ENCODE measurements around the gene ATP6AP1.

ATP6AP1 gene

DNA sequence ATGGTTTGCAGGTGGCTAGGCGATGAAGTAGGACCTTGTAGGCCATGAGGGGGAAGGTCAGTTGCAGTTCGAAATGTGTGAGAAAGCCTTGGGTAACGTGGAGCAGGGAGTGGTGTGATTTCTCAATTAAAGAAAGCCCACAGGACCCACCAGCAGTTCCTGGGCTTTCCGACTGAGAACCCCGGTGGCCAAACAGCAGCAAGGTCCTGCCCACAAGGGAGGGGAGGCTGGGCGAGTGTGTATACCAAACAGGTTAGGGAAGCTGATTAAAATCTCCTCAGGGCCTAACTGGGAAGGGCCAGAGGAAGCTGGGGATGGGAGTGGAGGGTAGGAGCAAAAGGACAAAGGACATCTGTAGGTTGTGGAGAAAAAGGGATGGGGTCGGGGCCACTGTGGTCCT, 2.4 kb downstream of the ATP6AP1 start:
- no peak for DNase-seq

- no peak for DNase-seq
These were observed 2.9 kb downstream of the ATP6AP1 start for GRCh38 chrX:154431341-154431740.

DNA sequence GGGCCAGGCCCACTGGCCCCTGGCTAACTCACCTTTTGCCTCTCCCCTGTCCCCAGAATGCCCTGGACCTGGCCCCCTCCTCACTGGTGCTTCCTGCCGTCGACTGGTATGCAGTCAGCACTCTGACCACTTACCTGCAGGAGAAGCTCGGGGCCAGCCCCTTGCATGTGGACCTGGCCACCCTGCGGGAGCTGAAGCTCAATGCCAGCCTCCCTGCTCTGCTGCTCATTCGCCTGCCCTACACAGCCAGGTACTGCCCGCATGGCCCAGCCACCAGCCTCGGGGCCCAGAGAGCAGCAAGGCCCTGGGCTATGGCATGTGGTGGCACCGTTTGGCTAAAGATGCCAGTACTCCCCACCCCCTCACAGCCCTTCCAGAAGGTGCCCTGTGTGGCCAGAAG, 3.7 kb downstream of the ATP6AP1 start:
- no peak for DNase-seq

DNA sequence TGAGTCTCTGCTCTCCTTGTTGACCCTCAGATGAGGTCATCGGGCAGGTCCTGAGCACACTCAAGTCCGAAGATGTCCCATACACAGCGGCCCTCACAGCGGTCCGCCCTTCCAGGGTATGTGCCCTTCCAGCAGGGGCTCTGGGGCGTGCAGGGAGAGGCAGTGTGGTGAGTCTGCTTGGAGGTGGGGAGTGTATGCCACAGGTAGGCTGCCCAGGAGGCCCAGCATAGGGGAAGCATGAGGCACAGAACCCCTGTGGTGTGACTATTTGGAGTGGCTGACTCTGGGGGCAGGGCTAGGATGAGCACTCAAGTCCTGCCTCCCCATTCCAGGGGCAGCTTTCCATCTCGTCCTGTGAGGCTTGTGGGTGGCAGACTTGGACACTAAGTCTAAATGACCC, 5.1 kb downstream of the ATP6AP1 start:
- DNase-seq = no peak

DNA sequence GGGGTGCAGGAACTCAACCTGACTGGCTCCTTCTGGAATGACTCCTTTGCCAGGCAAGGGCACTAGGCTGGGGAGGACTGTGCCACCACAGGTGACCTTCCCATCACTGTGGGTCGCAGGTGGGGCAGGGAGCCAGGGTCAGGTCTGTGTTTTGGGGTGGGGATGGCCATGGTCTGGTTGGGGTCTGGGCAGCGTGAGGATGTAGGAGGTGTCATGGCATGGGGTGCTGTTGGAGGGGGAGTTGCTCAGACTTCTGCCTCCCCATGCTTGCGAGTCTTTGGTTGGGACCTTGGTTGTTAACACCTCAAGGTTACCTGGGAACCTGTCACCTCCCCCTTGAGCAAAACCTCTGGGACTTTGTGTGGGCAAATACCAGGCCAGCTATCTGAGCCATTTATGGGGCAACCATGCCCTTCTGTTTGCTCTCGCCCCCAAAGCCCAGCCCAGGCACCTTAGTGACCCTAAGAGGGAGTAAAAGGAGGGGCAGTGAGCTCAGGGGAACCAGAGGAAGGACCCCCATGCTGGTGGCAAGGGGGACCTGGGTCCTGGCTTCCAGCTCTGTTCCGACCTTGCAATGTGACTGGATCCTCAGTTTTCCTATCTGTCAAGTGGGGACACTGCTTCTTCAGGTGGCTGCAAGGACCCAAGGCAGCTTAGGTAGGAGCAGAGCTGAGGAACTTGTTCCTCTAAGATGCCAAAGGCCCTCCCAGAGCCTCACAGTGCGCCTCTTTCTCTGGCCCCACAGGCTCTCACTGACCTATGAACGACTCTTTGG, 6.1 kb downstream of the ATP6AP1 start:
- no peak for DNase-seq

DNA sequence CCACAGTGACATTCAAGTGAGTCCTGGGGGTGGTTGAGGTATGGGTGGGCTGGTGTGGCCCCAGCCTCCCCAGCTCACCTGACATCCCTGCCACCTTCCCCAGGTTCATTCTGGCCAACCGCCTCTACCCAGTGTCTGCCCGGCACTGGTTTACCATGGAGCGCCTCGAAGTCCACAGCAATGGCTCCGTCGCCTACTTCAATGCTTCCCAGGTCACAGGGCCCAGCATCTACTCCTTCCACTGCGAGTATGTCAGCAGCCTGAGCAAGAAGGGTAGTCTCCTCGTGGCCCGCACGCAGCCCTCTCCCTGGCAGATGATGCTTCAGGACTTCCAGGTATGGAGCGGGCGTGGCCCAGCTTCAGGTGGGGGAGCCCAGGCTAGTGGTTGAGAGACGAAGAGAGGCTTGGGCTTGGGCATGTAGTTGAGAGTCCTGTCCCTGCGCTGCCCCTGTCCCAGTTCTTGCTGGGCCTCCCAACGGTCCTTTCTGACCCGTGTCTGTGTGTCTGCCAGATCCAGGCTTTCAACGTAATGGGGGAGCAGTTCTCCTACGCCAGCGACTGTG, 6.8 kb downstream of the ATP6AP1 start:
- no peak for DNase-seq

GRCh38 chrX:154436374-154436982, 8.0 kb downstream of the ATP6AP1 start:
- peak; percentile 60 for DNase-seq

- DNase-seq = peak; percentile 71
These were observed 8.7 kb downstream of the ATP6AP1 start, which contains the start of gene GDI1 for GRCh38 chrX:154436983-154437752. Gene GDI1 (plus strand): TSS chrX:154437154. CDS start chrX:154437255, 101 bp downstream.

- DNase-seq = no peak
These were observed 9.8 kb downstream of the ATP6AP1 start for GRCh38 chrX:154437971-154438893.

- no peak for DNase-seq
These were observed 11.4 kb downstream of the ATP6AP1 start for GRCh38 chrX:154439841-154440240.

GRCh38 chrX:154440623-154441357, 12.3 kb downstream of the ATP6AP1 start:
- DNase-seq = no peak

DNA sequence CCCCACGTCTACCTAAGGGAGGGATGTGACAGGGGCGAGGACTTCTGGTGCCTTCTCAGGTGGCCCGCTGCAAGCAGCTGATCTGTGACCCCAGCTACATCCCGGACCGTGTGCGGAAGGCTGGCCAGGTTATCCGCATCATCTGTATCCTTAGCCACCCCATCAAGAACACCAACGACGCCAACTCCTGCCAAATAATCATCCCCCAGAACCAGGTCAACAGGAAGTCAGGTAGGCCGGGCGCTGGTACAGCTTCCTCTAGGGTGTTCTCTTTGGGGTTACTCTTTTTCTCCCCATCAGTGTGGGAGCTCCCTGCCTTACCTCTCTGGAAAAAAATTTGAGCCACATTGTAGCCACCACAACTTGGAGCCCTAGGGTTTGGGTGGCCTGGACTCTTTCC, 13.1 kb downstream of the ATP6AP1 start:
- no peak for DNase-seq

- DNase-seq = no peak
These were observed 13.7 kb downstream of the ATP6AP1 start for GRCh38 chrX:154441984-154442707.

GRCh38 chrX:154443479-154443910, 15.0 kb downstream of the ATP6AP1 start:
- DNase-seq = no peak

GRCh38 chrX:154443992-154444754, 15.7 kb downstream of the ATP6AP1 start, which contains the start of gene FAM50A:
Gene FAM50A (plus strand): TSS chrX:154444141. CDS start chrX:154444236, 95 bp downstream.
- peak; percentile 74 for DNase-seq

DNA sequence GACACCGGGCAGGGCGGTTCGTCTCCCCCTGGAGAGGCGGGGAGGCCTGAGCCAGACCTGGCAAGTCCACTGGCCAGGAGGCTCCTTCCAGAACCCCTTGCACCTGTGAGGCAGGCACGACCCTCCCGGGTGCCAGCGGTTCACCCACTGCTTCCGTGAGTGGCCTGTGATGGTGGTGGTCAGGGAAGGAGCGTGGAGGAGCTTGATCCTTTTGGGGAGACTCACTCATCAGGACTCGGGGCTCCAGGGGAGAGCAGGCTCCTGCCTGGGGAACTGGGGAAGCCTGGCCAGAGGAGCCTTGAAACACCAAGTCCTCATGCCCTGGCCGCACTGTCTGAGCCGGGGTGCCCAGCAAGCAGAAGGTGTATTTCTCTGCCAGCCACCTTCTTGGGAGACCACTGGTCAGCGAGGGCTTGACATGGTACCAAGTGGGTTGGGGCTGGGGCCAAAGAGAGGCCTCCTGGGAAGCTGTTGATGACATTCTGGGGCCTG, 16.3 kb downstream of the ATP6AP1 start:
- no peak for DNase-seq

- DNase-seq = no peak
These were observed 17.3 kb downstream of the ATP6AP1 start for GRCh38 chrX:154445776-154446175.

GRCh38 chrX:154446430-154446829, 18.0 kb downstream of the ATP6AP1 start:
- no peak for DNase-seq

DNA sequence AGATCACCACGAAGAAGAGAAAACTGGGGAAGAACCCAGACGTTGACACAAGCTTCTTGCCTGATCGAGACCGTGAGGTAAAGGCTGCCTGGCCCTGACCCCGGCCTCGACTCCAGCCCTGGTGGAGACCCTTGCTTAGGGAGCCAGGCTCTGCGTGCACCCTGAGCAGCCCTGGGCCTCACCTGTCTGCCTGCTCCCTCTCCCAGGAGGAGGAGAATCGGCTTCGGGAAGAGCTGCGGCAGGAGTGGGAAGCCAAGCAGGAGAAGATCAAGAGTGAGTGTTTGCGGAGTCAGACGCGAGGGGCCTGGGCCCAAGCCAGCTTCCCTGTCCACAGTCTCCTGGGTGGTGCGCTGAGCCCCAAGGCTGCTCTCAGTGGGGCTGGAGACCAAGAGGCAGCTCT, 20.0 kb downstream of the ATP6AP1 start:
- no peak for DNase-seq

All from fibroblast of skin of scalp (primary cell).